Occipital lobe (tissue), 2 donors: Measurements from ENCODE around the gene CILP2. TPM values are rescaled to one million over a fixed set of nuclear protein-coding genes. Genes with fewer than 3 reads are reported as not detected.

ENCODE experiments used
- DNase-seq: peaks from one replicate; lab custom pipeline; 2025; lab: John Stamatoyannopoulos, UW
- total RNA-seq: library from RNA; depleted of rRNA; stranded (reverse); fragments of >200 nt; gene quantifications from one replicate; pipeline ENCODE4 v1.2.3, GENCODE V29; 2014

CILP2 gene
- total RNA-seq, 1 donor from 2014 or later: 0.62 TPM

DNA sequence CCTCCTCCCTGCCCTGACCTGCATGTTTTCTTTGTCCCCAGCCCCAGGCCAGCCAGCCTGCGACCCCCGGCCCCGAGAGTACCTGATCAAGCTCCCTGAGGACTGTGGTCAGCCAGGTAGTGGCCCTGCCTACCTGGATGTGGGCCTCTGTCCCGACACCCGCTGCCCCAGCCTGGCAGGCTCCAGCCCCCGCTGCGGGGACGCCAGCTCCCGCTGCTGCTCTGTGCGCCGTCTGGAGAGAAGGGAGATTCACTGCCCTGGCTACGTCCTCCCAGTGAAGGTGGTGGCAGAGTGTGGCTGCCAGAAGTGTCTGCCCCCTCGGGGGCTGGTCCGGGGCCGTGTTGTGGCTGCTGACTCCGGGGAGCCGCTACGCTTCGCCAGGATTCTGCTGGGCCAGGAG is 5.6 kb downstream of the CILP2 start:
- no peak for DNase-seq

DNA sequence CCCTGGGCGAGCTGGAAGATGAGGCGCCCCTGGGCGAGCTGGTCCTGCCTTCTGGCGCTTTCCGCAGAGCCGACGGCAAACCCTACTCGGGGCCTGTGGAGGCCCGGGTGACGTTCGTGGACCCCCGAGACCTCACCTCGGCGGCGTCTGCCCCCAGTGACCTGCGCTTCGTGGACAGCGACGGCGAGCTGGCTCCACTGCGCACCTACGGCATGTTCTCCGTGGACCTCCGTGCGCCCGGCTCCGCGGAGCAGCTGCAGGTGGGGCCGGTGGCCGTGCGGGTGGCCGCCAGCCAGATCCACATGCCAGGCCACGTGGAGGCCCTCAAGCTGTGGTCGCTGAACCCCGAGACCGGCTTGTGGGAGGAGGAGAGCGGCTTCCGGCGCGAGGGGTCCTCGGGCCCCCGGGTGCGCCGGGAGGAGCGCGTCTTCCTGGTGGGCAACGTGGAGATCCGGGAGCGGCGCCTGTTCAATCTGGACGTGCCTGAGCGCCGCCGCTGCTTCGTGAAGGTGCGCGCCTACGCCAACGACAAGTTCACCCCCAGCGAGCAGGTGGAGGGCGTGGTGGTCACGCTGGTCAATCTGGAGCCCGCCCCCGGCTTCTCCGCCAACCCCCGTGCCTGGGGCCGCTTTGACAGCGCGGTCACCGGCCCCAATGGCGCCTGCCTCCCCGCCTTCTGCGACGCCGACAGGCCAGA is 6.3 kb downstream of the CILP2 start:
- DNase-seq: no peak

DNA sequence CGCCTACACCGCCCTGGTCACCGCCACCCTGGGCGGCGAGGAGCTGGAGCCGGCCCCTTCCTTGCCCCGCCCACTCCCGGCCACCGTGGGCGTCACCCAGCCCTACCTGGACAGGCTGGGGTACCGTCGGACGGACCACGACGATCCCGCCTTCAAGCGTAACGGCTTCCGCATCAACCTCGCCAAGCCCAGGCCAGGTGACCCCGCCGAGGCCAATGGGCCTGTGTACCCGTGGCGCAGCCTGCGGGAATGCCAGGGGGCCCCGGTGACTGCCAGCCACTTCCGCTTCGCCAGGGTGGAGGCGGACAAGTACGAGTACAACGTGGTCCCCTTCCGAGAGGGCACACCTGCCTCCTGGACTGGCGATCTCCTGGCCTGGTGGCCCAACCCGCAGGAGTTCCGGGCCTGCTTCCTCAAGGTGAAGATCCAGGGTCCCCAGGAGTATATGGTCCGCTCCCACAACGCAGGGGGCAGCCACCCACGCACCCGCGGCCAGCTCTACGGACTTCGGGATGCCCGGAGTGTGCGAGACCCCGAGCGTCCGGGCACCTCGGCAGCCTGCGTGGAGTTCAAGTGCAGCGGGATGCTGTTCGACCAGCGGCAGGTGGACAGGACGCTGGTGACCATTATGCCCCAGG is 7.0 kb downstream of the CILP2 start:
- DNase-seq: no peak

DNA sequence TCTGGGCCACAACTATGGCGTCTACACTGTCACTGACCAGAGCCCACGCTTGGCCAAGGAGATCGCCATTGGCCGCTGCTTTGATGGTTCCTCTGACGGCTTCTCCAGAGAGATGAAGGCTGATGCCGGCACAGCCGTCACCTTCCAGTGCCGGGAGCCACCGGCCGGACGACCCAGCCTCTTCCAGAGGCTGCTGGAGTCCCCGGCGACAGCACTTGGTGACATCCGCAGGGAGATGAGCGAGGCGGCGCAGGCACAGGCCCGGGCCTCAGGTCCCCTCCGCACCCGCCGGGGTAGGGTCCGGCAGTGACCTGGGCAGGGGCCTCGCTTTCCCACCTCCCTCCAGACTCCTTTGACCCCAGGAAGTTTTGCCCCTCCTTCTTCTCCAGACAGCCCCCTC is 7.6 kb downstream of the CILP2 start:
- no peak for DNase-seq

DNA sequence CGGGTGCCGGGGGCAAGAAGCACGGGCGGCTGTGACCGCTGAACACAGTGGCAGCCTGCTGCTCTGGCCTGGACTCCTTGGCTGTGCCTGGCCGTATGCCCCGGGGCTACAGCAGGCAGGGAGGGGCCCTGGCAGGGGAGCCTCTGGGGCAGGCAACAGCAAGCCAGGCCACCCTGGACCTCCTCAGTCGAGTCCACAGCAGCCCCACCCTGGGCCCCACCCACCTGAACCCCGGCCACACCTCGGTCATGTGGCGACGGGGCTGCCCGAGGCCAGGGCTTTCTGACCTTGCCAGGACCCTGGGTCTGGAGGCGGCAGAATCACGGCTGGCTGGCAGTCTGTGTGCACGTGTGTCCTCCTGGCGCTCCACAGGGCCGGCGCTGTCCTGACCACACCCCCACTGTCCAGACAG is 8.7 kb downstream of the CILP2 start:
- no peak for DNase-seq

DNA sequence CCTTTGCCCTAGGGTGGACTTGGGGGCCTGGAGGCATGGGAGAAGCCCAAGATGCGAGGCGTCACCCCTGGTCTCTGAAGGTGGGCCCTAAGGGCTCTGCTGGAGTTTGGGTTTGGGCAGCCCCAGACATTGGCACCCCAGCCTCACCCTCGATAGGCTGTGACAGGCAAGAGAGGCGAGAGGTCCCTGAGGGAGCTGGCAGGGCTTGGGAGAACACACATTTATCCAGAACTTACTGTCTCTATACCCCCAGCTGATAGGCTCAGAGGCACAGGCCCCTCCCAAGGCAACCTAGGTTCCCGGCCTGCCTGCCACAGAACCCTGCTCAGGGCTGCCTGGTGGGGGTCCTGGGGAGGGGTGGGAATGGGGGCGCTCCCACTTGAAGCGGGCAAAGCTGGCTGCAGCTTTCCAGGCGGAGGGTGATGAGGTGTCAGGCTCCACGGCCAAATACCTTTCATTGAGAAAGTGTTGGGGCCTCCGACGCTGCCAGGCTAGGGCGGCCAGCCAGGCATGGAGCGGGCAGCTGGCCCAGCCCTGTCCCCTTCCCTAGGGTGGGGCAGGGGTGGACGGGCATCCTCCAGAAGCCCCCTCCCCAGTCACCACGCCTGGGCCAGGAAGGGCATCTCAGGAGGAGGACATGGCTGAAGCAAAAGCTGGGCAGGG is 9.7 kb downstream of the CILP2 start:
- DNase-seq: no peak

DNA sequence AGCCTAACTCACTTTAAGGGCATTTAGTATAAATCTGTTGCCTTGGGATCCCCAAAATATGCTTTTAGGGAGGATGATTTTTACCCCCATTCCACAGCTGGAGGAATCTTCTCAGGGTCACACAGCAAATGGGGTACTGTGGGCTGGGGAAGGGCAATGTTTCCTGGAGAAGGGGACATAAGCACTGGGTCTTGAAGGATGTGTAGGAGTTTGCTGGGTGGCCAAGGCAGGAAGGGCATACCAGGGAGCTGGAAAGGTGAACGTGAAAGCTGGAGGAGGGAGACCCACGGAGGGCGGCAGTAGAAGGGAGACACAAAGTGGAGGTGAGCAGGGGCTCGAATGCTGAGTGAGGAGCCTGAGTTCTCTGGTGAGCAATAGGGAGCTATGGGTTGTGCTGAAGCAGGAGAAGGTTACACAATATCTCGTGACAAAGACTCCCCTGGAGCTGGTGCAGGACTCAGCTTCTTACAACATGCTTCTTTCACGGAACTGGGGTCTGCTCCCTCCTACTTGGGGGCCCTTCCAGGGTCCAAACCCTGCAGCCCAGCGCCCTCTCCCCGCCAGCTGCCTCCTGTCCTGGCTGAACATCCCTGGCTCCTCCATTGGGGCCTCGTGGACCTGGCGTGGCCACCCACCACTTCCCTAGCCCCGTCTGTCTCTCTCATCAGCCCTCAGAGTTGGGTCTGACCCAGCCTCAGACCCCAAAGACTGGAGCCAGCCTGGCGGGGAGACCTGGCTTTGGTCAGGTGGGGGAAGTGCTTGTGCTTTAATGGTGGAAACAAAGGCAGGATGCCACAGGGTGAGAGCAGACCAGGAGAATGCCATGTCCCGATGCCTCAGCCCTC is 11.1 kb downstream of the CILP2 start:
- no peak for DNase-seq

DNA sequence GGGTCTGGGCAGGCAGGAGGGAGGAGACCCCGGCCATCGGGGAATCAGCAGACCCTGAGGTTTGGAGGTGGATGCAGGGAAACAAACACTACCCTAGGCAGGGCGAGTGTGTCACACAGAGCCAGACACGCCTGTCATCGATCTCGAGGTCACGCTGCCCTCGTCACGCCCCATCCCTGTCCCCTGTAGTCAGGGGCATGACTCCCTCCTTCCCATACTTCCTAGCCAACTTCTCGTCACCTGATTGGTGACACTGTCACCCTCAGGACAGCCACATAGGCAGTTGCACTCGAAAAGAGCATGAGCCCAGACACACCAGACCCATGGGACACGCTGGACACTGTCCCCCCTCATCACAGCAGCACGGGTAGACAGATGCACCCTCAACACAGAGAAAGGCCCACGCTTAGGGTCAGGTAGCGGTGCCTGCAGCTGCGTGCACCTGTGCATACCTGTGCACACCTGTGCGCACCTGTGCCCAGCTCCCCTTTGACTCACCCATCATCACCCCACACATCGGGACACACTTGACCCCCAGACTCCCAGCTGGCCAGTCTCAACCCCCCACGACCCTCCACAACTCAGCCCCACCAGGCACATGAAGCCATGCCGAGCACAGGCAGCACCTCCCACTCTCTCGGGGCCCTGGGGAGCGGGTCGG is 11.9 kb downstream of the CILP2 start:
- DNase-seq: no peak

DNA sequence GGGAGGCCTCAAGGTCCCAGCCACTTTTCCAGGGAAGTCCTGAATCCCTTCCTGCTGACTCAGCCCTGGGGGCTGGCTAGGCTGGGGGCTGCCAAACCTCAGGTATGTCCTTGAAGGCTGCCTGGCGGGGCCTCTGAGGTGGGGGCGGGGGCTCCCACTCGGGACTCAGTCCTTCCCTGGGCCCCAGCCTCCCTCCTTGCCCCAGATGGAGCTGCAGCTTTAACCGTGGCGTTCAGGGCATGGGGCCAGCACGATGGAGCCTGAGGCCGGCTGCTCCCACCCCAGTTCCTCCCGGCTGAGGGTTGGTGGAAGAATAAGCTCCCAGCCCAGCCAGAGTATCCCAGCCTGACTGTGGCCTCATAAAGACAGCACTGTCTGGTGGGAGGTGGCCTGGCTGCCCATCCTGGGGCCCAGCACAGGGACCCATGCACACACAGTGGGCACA is 12.4 kb downstream of the CILP2 start:
- DNase-seq: no peak

DNA sequence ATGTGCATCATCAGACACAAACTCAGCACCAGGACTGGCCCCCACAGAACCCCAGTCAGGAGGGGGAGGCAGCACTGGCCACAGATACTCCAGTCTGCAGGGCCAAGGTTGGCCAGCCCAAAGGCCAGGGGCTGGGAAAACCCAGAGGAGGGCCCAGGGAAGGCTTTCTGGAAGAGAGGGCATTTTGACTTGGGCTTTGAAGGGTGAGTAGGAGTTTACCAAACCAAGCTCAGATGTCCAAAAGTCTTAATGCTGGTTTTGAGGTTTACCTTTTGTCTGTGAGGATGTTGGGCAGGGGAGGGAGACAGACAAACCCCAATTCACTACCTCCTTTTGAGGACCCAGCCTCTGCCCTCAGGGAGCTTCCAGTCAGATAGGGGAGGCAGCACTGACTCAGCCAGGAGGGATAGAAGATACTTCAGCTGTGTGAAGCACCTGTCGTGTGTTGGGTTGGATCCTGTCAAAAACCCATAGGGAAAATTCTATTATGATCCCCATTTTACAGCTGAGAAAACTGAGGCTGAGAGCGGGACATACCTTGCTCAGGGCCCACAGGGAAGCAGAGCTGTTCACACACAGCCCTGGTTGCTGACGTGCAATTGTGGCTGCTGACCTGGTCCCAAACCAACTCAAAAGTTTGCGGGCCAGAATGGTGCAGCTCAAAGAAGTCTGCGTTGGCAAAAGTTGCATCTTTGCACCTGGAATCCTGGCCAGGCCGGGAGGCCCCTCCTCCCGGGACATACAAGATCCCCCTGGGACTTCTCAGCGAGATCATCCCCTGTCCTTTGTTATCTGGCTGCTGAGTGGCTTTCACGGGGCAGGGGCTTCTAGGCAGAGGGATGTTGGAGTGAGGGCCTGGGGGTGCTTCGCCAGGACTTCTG is 13.1 kb downstream of the CILP2 start:
- DNase-seq: no peak

DNA sequence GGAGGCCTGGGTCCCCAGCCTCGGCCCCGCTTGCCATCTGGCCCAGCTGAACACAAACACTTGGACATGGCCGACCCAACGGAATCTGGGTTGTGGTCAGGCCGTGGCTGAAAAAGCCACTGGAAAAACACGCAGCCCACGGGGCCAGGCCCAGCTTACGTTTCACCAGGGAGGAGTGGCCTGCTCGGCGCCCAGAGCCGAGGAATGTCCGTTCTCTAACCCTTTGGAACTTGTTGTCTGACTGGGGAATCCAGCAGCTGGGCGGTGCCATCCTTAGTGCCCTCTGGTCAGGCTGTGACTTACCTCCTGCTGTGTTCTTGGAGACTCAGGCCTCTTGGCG is 13.8 kb downstream of the CILP2 start:
- no peak for DNase-seq

DNA sequence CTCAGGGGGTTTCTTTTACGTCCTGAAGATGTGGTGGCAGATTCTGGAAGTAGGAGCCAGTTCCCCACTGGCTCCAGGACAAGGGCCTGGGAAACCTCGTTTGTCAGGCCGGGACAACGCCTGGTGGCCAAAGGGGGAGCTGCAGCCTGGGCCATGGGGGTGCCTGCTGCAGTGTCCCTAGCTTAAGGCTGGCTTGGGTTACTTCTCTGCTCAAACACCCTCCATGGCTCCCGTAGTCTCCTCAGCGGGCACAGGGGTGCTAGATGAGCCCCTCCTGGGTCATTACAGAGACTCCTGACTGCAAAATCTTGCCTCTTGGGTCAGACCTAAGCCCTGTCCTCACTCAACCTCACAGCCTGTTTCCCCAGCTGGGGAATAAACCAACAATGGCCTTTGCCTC is 14.7 kb downstream of the CILP2 start:
- no peak for DNase-seq

DNA sequence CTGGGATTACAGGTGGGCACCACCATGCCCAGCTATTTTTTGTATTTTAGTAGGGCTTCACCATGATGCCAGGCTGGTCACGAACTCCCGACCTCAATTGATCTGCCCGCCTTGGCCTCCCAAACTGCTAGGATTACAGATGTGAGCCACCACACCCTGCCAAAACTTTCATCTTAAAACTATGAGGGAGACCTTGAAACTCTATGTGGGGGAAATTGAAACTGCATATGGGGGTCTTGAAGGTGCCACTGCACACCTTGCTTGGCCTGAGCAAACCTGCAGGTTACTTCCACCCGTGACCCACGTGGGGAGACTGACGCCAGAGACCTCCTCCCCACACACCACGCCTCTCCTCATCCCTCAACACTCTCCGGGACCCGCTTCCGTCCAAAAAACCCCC is 15.6 kb downstream of the CILP2 start:
- DNase-seq: no peak

DNA sequence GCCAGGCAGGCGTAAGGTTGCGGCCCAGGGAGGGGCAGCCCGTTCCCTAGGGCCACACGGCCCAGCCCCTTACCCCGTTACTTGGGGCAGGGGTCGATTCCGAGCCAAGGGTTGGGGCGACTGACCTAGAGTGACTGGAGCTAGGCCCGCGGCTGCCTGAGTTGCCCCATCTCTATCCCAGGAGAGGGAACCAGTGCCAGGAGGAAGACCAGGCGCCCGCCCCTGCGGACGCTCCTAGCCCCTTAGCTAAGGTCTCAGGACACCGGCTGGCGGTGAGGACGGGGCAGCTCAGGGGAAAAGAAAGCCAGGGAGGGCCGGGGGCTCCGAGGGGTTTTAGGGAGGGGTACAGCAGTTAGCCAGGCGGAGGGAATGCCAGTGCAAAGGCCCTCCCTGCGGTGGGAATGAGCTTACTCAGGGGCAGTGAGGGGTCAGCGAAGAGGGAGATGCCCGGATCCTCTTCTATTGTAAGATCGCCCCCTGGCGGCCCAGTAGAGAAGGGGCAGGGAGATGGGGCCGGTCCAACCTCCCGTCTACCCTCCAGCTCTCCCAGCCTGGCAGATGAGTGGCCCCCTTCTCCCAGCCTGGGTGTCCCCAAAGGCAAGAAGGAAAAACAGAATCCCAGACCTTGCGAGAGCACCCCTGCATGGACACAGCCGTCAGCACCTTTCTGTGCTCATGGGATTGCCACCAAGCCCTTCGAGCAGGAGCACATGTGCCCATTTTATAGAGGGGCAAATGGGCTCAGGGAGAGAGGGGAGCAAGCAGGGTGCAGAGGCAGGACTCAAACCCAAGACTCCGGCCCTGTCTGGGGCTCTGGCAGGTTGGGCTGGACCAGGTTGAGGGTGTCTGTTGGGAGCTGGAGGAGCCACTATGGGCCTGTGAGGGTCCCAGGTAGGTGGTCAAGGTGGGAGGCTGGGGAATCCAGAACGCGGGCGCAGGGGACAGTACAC is 16.3 kb downstream of the CILP2 start:
- DNase-seq: no peak

DNA sequence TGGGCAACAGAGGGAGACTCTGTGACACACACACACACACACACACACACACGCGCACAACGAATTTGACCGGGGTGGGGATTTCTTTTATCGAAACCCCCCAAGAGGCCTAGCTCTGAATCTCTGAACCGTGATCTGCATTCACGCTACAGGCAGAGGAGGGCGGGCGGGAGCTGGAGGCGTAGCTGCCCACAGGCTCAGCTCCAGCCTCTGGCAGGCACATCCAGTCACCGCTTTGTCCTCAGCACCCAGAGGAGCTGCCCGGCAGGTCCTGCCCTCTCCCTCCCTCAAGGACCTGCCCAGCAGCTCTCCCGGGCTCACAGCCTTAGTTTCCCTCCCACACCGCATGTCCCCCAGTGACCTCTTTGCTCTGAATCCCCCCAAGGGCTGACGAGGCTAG is 20.0 kb downstream of the CILP2 start:
- DNase-seq: no peak

DNA sequence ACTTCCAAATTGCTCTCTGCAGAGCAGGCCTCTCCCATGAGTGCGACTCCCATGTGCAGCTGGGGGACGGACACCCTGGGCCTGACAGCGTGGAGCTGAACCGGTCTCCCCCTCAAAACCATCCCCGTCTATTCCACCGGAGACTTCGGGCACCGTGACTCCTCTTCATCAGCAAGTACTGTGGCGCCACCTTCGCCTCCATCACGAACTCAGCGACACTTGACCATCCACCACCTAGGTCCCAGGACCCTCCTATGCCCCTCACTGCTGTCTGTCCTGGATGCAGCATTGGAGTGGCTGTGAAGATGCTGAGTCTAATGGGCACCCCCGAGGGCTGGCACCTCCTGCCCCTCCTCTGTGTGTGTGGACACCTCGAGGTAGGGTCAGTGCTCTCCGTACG is 20.6 kb downstream of the CILP2 start:
- no peak for DNase-seq

DNA sequence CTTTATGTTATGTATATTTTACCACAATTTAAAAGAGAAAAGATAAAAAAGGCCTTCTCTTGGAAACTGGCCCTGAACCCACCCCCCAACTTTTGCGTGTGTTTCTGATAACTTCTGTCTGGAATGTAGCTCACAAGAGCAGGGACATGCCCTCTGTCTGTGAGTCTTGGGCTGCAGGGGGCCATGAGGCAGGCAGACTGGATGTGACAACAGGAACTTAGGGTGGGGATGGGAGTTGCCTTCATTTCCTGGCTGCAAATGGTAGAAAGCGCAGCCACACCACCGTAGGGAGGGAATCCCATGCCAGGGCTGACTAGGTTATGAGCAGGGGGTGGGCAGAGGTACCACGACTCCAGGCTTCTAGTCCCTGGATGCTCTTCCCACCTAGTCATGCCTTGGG is 21.9 kb downstream of the CILP2 start:
- DNase-seq: no peak

DNA sequence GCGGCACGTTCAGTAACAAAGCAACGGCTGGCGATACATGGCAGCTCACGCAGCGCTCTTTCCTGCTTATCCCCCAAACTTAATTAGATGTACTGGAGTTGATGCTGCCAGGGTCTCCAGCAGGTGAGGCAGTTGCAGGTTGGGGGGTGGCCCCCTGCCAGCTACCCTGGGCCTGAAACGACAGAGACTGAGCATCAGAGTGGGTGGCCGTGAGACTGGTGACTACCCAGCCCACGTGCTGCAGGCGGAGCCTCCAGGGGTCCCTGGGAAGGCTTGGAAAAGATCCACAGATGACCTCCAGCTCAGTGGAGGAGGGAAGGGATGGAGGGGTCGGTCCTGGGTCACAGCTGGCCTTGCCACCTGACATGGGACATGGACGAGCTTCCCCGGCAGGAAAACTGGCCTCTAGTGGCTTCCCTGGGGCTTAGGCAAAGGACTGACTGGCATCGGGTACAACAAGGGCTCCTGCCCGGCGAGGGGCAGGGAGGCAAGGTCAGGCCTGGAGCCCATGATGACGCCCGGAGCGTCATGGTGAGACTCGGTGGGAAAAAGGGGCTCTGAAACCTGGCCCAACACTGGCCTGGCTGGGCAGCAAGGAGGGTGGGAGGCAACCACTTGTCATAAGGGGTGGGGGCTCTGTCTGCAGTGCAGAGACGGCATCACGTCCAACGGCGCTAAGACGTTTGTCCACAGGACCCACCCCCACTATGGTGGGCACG is 24.0 kb downstream of the CILP2 start:
- DNase-seq: no peak
